SK-N-SH (cell line): ENCODE measurements around the gene HBEGF. TPM values are rescaled to one million over a fixed set of nuclear protein-coding genes. Genes with fewer than 3 reads are reported as not detected.
A peak's percentile ranks its signal among the peaks of the same experiment; 100 is the strongest.

ENCODE experiments used
- CTCF ChIA-PET: fragments of 300-600, 350-600 bp; formaldehyde crosslinking; extraction: SDS; loops from one replicate; lab custom pipeline; 2021; lab: Yijun Ruan, JAX
- POLR2A ChIA-PET: fragments of 350-600 bp; sonication (Branson Sonifier 250); formaldehyde crosslinking; extraction: SDS; loops from one replicate; lab custom pipeline; 2020; ENCODE audit warnings: antibody characterized with exemption, inconsistent platforms; lab: Yijun Ruan, JAX
- DNase-seq: peaks from one replicate; pipeline ENCODE4 v3.0.0; 2012
- H2AFZ ChIP-seq: fragments of 200-600 bp; sonication (generic); 2 replicates; pipeline ENCODE4 v1.8.1; 2016; ENCODE audit warnings: antibody characterized with exemption, mild to moderate bottlenecking, low read depth
- H3F3A ChIP-seq: fragments of 200-600 bp; sonication (generic); replicated peaks from 2 replicates; pipeline ENCODE3; 2016; ENCODE audit warnings: antibody characterized with exemption, mild to moderate bottlenecking; ENCODE audit not compliant: insufficient read depth
- H3K27ac ChIP-seq, 2 experiments: fragments of 200-500 bp in 1 of 2; fragments of 200-600 bp in 1 of 2; sonication (Bioruptor generic) in 1 of 2; sonication (generic), shearing (Covaris generic) in 1 of 2; 2 replicates each; pipeline versions ENCODE4 v1.5.1 to v1.6.1; 2014 to 2016; ENCODE audit warnings: low read depth in 2 of 2, inconsistent platforms in 1 of 2, low read length in 1 of 2, mild to moderate bottlenecking in 1 of 2, mixed read lengths in 1 of 2
- H3K27me3 ChIP-seq: fragments of 200-600 bp; sonication (generic), shearing (Covaris generic); 2 replicates; pipeline ENCODE4 v1.6.1; 2016; ENCODE audit warnings: mixed run types; ENCODE audit not compliant: insufficient read depth
- H3K36me3 ChIP-seq, 2 experiments: fragments of 200-500 bp in 1 of 2; fragments of 200-600 bp in 1 of 2; sonication (Bioruptor generic) in 1 of 2; sonication (generic) in 1 of 2; replicated peaks in 1 of 2; 2 replicates each; pipeline versions ENCODE3 to v1.5.1; 2014 to 2016; ENCODE audit warnings: low read length in 1 of 2, mild to moderate bottlenecking in 1 of 2; ENCODE audit not compliant: insufficient read depth in 2 of 2, control insufficient read depth in 1 of 2
- H3K4me1 ChIP-seq, 2 experiments: fragments of 200-500 bp in 1 of 2; fragments of 200-600 bp in 1 of 2; sonication (Bioruptor generic) in 1 of 2; sonication (generic), shearing (Covaris generic) in 1 of 2; 2 replicates each; pipeline versions ENCODE4 v1.5.1 to v1.6.1; 2014 to 2016; ENCODE audit warnings: low read depth in 1 of 2, low read length in 1 of 2, mixed run types in 1 of 2; ENCODE audit not compliant: insufficient read depth in 2 of 2, control insufficient read depth in 1 of 2
- H3K4me2 ChIP-seq: fragments of 200-600 bp; sonication (generic), shearing (Covaris generic); 2 replicates; pipeline ENCODE4 v1.6.1; 2017; ENCODE audit warnings: mixed run types
- H3K4me3 ChIP-seq, 2 experiments: fragments of 200-500 bp in 1 of 2; fragments of 200-600 bp in 1 of 2; sonication (Bioruptor generic) in 1 of 2; sonication (generic), shearing (Covaris generic) in 1 of 2; 2 replicates each; pipeline versions ENCODE4 v1.5.1 to v1.8.1; 2014 to 2016; ENCODE audit warnings: low read depth in 2 of 2, inconsistent platforms in 1 of 2, low read length in 1 of 2, mild to moderate bottlenecking in 1 of 2, mixed read lengths in 1 of 2, moderate library complexity in 1 of 2
- H3K79me2 ChIP-seq: fragments of 200-600 bp; sonication (generic); 2 replicates; pipeline ENCODE4 v1.8.1; 2017; ENCODE audit warnings: mild to moderate bottlenecking; ENCODE audit not compliant: insufficient read depth
- H3K9ac ChIP-seq: fragments of 200-600 bp; sonication (generic); 2 replicates; pipeline ENCODE4 v1.6.1; 2017; ENCODE audit warnings: mixed run types
- H3K9me2 ChIP-seq: fragments of 200-600 bp; sonication (generic); 2 replicates; pipeline ENCODE4 v1.6.1; 2017; ENCODE audit warnings: mixed run types
- H3K9me3 ChIP-seq: fragments of 200-600 bp; sonication (generic); 2 replicates; pipeline ENCODE4 v1.6.1; 2017; ENCODE audit warnings: mixed run types, mild to moderate bottlenecking, moderate library complexity
- H4K20me1 ChIP-seq: fragments of 200-600 bp; sonication (generic); 2 replicates; pipeline ENCODE4 v1.6.1; 2017; ENCODE audit warnings: mild to moderate bottlenecking, mixed run types; ENCODE audit not compliant: insufficient read depth
- CHD2 ChIP-seq: fragments of 150-350 bp; IDR thresholded peaks from 2 replicates; pipeline ENCODE4 v1.6.1; 2018; ENCODE audit warnings: low read length; ENCODE audit not compliant: partially characterized antibody
- RCOR1 ChIP-seq: fragments of 150-350 bp; IDR thresholded peaks from 2 replicates; pipeline ENCODE4 v1.6.1; 2017; ENCODE audit warnings: antibody characterized with exemption, low read length
- RXRA ChIP-seq: IDR thresholded peaks from 2 replicates; pipeline ENCODE4 v1.4.0; 2012; ENCODE audit warnings: low read depth, mild to moderate bottlenecking, borderline replicate concordance
- YY1 ChIP-seq: IDR thresholded peaks from 2 replicates; pipeline ENCODE4 v1.4.0; 2012; ENCODE audit warnings: low read depth, mild to moderate bottlenecking
- WGBS: methylation state at CpG from one replicate; pipeline ENCODE4 v1.1.6; 2017; ENCODE audit warnings: low lambda C conversion rate; 5-methylcytosine and 5-hydroxymethylcytosine counted together
- polyA plus RNA-seq, 3 experiments: library from polyadenylated mRNA; depleted of rRNA; stranded (reverse); fragments of >200 nt; gene quantifications; 2 replicates each; pipeline ENCODE4 v1.2.3, GENCODE V29; 2012
- TF ChIP-seq, protein P1 (sequence below): IDR thresholded peaks from 2 replicates; pipeline ENCODE4 v1.6.1; 2012; ENCODE audit warnings: mild to moderate bottlenecking, low read depth, low read length, moderate library complexity
- TF ChIP-seq, protein P2 (sequence below): IDR thresholded peaks from 2 replicates; pipeline ENCODE4; 2012

The HBEGF gene
- polyA plus RNA-seq, 1 of the 3 experiments (the other 2 are of a cell fraction) = 59.8 TPM

- TF ChIP-seq RCOR1 (no peak), CHD2 (no peak)
- TF ChIP-seq, protein P1, sequence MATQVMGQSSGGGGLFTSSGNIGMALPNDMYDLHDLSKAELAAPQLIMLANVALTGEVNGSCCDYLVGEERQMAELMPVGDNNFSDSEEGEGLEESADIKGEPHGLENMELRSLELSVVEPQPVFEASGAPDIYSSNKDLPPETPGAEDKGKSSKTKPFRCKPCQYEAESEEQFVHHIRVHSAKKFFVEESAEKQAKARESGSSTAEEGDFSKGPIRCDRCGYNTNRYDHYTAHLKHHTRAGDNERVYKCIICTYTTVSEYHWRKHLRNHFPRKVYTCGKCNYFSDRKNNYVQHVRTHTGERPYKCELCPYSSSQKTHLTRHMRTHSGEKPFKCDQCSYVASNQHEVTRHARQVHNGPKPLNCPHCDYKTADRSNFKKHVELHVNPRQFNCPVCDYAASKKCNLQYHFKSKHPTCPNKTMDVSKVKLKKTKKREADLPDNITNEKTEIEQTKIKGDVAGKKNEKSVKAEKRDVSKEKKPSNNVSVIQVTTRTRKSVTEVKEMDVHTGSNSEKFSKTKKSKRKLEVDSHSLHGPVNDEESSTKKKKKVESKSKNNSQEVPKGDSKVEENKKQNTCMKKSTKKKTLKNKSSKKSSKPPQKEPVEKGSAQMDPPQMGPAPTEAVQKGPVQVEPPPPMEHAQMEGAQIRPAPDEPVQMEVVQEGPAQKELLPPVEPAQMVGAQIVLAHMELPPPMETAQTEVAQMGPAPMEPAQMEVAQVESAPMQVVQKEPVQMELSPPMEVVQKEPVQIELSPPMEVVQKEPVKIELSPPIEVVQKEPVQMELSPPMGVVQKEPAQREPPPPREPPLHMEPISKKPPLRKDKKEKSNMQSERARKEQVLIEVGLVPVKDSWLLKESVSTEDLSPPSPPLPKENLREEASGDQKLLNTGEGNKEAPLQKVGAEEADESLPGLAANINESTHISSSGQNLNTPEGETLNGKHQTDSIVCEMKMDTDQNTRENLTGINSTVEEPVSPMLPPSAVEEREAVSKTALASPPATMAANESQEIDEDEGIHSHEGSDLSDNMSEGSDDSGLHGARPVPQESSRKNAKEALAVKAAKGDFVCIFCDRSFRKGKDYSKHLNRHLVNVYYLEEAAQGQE = no peak
- TF ChIP-seq, all 33 proteins: peak for 3
Observed at GRCh38 chr5:140324617-140325241, 21.7 kb downstream of the HBEGF start (continued).

DNA sequence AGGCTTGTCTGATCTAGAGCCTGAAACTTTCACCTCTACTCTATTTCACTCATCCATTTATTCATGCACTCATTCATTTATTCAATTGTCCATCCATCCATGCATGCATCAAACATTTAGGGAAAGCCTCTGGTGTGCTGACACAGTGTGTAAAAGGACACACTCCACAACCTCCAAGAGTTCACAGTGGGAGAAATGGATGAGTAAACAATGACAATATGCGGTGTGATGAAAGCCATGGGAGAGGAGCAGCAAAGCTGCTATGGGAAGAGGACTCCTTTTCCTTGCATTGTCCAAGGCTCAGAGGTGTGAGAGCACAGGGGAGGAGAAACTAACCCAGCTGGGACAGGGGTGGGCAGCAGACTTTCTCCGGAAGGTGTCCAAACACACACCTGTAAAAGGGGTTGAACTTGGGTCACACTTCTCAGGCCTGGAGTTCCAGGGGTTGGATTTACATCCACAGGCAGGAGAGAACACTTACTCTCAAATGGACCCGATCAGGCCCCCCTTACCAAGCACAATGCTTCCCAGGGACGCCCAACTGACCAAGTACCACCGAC, 22.3 kb downstream of the HBEGF start:
- WGBS = 72% methylated on average over 5 of the region's 5 CpGs
- ChIA-PET CTCF (no interaction called here), POLR2A (no interaction called here)
- Histone ChIP-seq H3F3A (peaks cover 14% of the 10 kb centered on the region), H3K4me2 (no peak overlapping the region), H3K4me3 (no peak overlapping the region), H3K27ac (peak overlapping the region in 1 of 2 experiments; percentile 94; a peak in 2 of 4 replicates), H3K9me2 (no peaks in the 10 kb centered on the region), H4K20me1 (no peaks in the 10 kb centered on the region), H3K4me1 (peaks cover 7 to 35% of the 10 kb centered on the region in 2 experiments; a peak in 3 of 4 replicates), H3K79me2 (no peaks in the 10 kb centered on the region), H3K9ac (peak overlapping the region; percentile 68; the same call in 1 of the 2 replicates), H3K36me3 (no peaks in the 10 kb centered on the region), H3K27me3 (no peaks in the 10 kb centered on the region), H3K9me3 (no peaks in the 10 kb centered on the region), H2AFZ (no peak overlapping the region)
- TF ChIP-seq RXRA (no peak), YY1 (no peak)
- TF ChIP-seq, protein P2, sequence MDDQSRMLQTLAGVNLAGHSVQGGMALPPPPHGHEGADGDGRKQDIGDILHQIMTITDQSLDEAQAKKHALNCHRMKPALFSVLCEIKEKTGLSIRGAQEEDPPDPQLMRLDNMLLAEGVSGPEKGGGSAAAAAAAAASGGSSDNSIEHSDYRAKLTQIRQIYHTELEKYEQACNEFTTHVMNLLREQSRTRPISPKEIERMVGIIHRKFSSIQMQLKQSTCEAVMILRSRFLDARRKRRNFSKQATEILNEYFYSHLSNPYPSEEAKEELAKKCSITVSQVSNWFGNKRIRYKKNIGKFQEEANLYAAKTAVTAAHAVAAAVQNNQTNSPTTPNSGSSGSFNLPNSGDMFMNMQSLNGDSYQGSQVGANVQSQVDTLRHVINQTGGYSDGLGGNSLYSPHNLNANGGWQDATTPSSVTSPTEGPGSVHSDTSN = no peak
- DNase-seq = no peak
